A673 (cell line): Measurements from ENCODE around the gene NAA38. TPM values are rescaled to one million over a fixed set of nuclear protein-coding genes. Genes with fewer than 3 reads are reported as not detected.

Experiments used
- total RNA-seq: library from RNA; stranded (reverse); gene quantifications from 2 replicates; pipeline ENCODE4 v1.2.3, GENCODE V29; 2021

NAA38 gene
- total RNA-seq, 1 experiment from 2014 or later: 64.3 TPM

Other genes starting within 250 kb of the NAA38 start
- gene FXR2, start 242.7 kb downstream of the NAA38 start, total RNA-seq: 101 TPM in 2 replicates
- 61.7 and 79.3 TPM in 2 replicates for gene SAT2, start 229.7 kb downstream of the NAA38 start, total RNA-seq
- gene SHBG, start 227.4 kb downstream of the NAA38 start, total RNA-seq: 0.33 TPM in 1 of 2 replicates, not detected in the other
- gene ATP1B2, start 206.6 kb downstream of the NAA38 start, total RNA-seq: 3.5 and 5.9 TPM in 2 replicates
- gene TP53, start 170.1 kb downstream of the NAA38 start, total RNA-seq: 32.2 and 34.8 TPM in 2 replicates
- gene WRAP53, start 169.1 kb downstream of the NAA38 start, total RNA-seq: 42.2 and 51.8 TPM in 2 replicates
- gene EFNB3, start 152.4 kb downstream of the NAA38 start, total RNA-seq: 10.0 and 15.8 TPM in 2 replicates
- gene DNAH2, start 139.8 kb downstream of the NAA38 start, total RNA-seq: 0.15 and 0.24 TPM in 2 replicates
- 46.8 and 51.1 TPM in 2 replicates for gene KDM6B, start 23.3 kb downstream of the NAA38 start, total RNA-seq
- 1.7 and 3.0 TPM in 2 replicates for gene TMEM88, start 2.5 kb downstream of the NAA38 start, total RNA-seq
- gene CYB5D1, start 444 bp upstream of the NAA38 start, total RNA-seq: 16.9 and 18.7 TPM in 2 replicates
- gene CHD3, start 31.2 kb upstream of the NAA38 start, total RNA-seq: 249 and 264 TPM in 2 replicates
- gene RNF227, start 58.7 kb upstream of the NAA38 start, total RNA-seq: 0.83 and 1.1 TPM in 2 replicates
- 24.8 and 32.4 TPM in 2 replicates for gene KCNAB3, start 72.3 kb upstream of the NAA38 start, total RNA-seq
- gene TRAPPC1, start 74.4 kb upstream of the NAA38 start, total RNA-seq: 111 and 140 TPM in 2 replicates
- 72.3 and 79.9 TPM in 2 replicates for gene CNTROB, start 74.6 kb upstream of the NAA38 start, total RNA-seq
- not detected in 2 replicates for gene GUCY2D, start 145.1 kb upstream of the NAA38 start, total RNA-seq
- gene ALOX15B, start 181.5 kb upstream of the NAA38 start, total RNA-seq: 0.17 and 0.30 TPM in 2 replicates
- 0.39 TPM in 1 of 2 replicates, not detected in the other for gene ALOX12B, start 230.2 kb upstream of the NAA38 start, total RNA-seq